ENCODE data around the gene HELZ2. TPM values are rescaled to one million over a fixed set of nuclear protein-coding genes. Genes with fewer than 3 reads are reported as not detected.
"Not testable (repeated sequence)": the region's sequence is repeated elsewhere in the genome, so short reads cannot be mapped to it uniquely, and the experiment has no call there.

Gene HELZ2, protein sequence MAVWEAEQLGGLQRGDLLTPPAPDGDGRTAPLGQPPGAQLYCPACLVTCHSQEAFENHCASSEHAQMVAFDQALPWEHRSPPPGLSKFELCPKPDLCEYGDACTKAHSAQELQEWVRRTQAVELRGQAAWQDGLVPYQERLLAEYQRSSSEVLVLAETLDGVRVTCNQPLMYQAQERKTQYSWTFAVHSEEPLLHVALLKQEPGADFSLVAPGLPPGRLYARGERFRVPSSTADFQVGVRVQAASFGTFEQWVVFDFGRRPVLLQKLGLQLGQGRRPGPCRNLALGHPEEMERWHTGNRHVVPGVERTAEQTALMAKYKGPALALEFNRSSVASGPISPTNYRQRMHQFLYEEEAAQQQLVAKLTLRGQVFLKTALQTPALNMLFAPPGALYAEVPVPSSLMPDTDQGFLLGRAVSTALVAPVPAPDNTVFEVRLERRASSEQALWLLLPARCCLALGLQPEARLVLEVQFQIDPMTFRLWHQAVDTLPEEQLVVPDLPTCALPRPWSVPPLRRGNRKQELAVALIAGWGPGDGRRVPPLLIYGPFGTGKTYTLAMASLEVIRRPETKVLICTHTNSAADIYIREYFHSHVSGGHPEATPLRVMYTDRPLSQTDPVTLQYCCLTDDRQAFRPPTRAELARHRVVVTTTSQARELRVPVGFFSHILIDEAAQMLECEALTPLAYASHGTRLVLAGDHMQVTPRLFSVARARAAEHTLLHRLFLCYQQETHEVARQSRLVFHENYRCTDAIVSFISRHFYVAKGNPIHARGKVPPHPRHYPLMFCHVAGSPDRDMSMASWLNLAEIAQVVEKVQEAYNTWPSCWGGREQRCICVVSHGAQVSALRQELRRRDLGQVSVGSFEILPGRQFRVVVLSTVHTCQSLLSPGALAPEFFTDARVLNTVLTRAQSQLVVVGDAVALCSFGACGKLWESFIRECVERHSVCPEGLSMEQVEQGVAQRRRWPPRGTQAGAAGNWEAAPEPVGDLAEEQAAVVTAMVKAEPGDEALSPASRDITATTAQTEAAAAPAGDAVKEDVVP (N-terminal part only)
- polyA plus RNA-seq (ENCODE audit: low read depth in 6 of 6): 10 to 100 TPM in 3 of 6 donors, 1 to 10 TPM in 3; 2.5 to 11.6 (median 9.3) TPM

DNA sequence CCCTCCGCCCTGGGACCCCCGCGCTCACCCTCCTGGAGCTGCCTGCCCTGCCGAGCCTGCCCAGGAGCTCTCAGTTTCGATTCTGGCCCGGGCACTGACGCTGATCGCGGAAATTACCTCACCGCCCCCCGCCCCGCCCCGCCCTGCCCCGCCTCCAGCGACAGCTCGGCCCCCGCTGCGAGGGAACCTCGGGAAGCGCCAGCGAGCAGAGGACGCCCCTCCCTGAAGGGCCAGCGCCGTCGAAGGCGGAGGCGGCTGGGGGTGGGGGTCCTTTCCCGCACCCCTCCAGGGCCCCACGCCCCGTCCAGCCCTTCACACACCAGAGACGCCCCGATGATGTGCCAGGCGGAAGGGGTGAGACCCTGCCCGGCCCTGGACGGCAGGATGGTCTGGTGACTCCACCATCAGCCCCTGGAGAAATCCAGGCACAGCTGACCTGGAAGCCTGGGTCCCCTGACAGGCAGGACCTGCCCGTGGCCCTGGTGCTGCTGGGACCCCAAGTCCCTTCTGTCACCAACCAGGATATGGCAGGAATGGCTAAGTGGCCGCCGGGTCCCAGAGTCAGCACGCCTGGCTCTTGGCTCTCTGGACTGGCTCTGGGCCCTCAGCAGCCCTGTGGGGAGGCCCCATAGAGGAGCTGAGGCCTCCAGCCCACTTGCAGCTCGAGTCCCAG lies at the start of gene HELZ2:
Gene HELZ2, minus strand, starts transcription at position 84 of the 673 bp plus-strand sequence. CDS start 1,854 bp downstream, outside the sequence.
- peak within 1 kb of the TSS in 5 of 6 donors; percentile 80 to 96 (median 90) for H3K27ac Mint-ChIP-seq
- H3K36me3 Mint-ChIP-seq: no peaks in the 10 kb centered on the region
- H3K9me3 Mint-ChIP-seq: no peaks in the 10 kb centered on the region
- no peaks in the 10 kb centered on the region for H3K27me3 Mint-ChIP-seq
- H3K4me1 Mint-ChIP-seq: peaks cover 10 to 15% (median 13%) of the 10 kb centered on the region in 3 donors
- peak within 1 kb of the TSS; percentile 74 to 93 (median 87) for H3K4me3 Mint-ChIP-seq
- DNase-seq (peak; percentile 63), ATAC-seq (ENCODE audit: low read depth in 2 of 2) (peak; percentile 94 to 95)

DNA sequence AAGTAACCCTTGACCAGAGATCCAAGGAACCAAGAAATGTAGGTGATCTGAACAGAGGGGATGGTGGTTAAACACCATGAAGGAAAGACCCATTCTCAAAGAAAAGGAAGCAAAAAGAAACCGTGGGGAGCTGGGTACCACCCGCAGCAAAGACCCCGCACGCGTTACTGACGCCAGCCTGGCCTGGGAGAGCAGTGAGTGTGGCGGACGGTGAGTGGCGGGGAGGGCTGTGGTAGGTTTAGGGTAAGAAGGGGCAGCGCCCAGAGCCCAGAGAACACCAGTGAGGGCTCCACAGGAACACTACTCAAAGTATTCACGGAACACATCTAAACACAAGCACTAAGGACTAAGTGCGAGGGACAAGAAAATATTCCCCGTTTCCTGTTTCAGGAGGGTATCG lies 48.7 kb upstream of the HELZ2 start:
- no peak for DNase-seq
- no peak for ATAC-seq (ENCODE audit: low read depth in 2 of 2)
- peak overlapping the region in 1 of 8 donors; percentile 75 for H3K4me3 Mint-ChIP-seq
- peaks cover 13 to 34% (median 30%) of the 10 kb centered on the region in 3 donors for H3K4me1 Mint-ChIP-seq
- no peaks in the 10 kb centered on the region for H3K9me3 Mint-ChIP-seq
- H3K36me3 Mint-ChIP-seq: no peaks in the 10 kb centered on the region
- peak overlapping the region in 5 of 6 donors; percentile 71 to 91 (median 86) for H3K27ac Mint-ChIP-seq
- H3K27me3 Mint-ChIP-seq: no peaks in the 10 kb centered on the region

DNA sequence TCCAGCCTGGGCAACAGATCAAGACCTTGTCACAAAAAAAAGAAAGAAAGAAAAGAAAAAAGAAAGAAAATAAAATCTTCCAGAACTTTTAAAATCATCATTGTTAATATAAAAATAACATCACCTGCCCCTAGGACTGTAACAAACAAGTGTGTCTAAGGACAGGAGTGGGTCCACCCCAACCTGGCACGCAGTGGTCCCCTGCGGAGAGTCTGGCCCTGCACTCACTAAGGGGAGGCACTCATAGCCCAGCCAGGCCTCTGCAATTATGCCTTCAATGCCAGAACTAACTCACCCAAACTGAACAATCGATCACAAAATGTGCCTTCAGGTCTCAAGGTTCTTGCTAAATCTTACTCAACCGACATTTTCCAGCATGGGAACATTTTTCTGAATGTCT lies 48.1 kb upstream of the HELZ2 start:
- peak overlapping the region in 4 of 6 donors; percentile 5 to 71 (median 46) for H3K27ac Mint-ChIP-seq

DNA sequence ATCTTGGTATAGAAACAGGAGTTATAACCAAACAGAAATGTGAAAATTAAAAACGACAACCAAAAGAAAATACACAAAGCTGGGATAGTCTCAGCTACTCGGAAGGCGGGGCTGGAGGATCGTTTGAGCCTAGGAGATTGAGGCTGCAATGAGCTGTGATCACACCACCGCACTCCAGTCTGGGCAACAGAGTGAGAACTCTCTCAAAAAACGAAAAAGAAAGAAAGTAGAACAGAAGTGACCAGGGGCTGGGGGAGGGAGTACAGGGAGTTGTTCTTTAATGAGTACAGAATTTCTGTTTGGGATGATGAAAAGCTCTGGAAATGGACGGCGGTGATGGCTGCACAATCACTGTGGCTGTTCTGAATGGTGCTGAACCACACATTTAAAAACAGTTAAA lies 47.0 kb upstream of the HELZ2 start:
- H3K27me3 Mint-ChIP-seq: no peaks in the 10 kb centered on the region
- H3K27ac Mint-ChIP-seq: peak overlapping the region in 1 of 6 donors; percentile 63
- H3K4me3 Mint-ChIP-seq: peak overlapping the region in 1 of 8 donors; percentile 30
- no peak for DNase-seq
- no peak for ATAC-seq (ENCODE audit: low read depth in 2 of 2)
- peaks cover 18 to 39% (median 35%) of the 10 kb centered on the region in 3 donors for H3K4me1 Mint-ChIP-seq
- H3K36me3 Mint-ChIP-seq: no peaks in the 10 kb centered on the region
- no peaks in the 10 kb centered on the region for H3K9me3 Mint-ChIP-seq

More for the DNA sequence above, 48.1 kb upstream of the HELZ2 start:
- no peaks in the 10 kb centered on the region for H3K27me3 Mint-ChIP-seq
- peaks cover 13 to 36% (median 32%) of the 10 kb centered on the region in 3 donors for H3K4me1 Mint-ChIP-seq
- H3K4me3 Mint-ChIP-seq: peak overlapping the region in 1 of 8 donors; percentile 75
- H3K36me3 Mint-ChIP-seq: no peaks in the 10 kb centered on the region
- ATAC-seq (ENCODE audit: low read depth in 2 of 2) (no peak), DNase-seq (no peak)
- H3K9me3 Mint-ChIP-seq: no peaks in the 10 kb centered on the region

DNA sequence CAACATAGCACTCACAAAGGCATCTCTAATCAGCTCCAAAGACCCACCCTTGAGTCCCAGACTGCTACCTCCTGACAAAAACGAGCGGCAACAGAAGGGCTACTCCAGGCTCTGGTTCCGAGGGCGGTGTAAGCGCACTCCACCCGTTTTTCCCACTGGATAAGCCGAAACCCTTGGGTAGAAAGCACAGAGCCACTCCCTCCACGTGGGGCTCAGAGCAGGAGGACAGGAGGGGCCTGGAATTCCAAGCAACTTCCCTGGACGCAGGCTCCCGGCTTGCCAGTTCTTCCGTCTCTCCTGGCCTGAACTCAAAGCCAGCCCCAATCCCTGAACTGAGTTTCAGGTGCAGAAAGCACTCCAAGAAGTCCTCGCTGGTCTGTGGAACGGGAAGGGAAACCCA lies 45.5 kb upstream of the HELZ2 start:
- peaks cover 23 to 27% (median 25%) of the 10 kb centered on the region in 3 donors for H3K4me1 Mint-ChIP-seq
- ATAC-seq (ENCODE audit: low read depth in 2 of 2): no peak
- no peaks in the 10 kb centered on the region for H3K27me3 Mint-ChIP-seq
- H3K36me3 Mint-ChIP-seq: peaks cover 6% of the 10 kb centered on the region in 2 donors
- peak overlapping the region in 1 of 8 donors; percentile 41 for H3K4me3 Mint-ChIP-seq
- H3K27ac Mint-ChIP-seq: no peak overlapping the region
- peaks cover 0 to 2% (median 0%) of the 10 kb centered on the region in 7 donors for H3K9me3 Mint-ChIP-seq
- no peak for DNase-seq

DNA sequence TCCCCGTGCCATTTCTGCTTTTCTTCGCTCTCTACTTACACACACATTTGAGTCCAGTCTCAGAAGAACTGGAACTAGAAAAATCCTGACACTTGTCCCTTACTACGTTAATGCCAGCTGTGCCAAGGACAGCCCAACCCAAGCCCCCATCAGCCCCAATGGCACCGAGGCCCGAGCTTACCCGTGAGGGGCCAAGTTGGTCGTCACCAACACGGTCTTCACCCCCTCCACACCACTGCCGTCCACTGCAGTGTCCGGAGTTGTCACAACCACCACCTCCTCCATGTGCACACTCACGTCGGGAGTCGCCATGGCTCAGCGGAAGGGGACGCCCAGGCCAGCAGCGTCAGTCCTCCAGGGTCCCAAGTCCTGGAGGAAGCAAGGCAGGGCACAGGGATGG lies 45.0 kb upstream of the HELZ2 start:
- Mint-ChIP-seq H3K36me3 (peaks cover 6 to 7% of the 10 kb centered on the region in 2 donors), H3K27ac (peak overlapping the region in 1 of 6 donors; percentile 44), H3K27me3 (no peaks in the 10 kb centered on the region), H3K4me1 (peaks cover 23 to 29% (median 23%) of the 10 kb centered on the region in 3 donors), H3K4me3 (peak overlapping the region in 1 of 8 donors; percentile 41), H3K9me3 (peaks cover 0 to 2% (median 0%) of the 10 kb centered on the region in 7 donors)
- ATAC-seq (ENCODE audit: low read depth in 2 of 2): no peak
- DNase-seq: no peak

DNA sequence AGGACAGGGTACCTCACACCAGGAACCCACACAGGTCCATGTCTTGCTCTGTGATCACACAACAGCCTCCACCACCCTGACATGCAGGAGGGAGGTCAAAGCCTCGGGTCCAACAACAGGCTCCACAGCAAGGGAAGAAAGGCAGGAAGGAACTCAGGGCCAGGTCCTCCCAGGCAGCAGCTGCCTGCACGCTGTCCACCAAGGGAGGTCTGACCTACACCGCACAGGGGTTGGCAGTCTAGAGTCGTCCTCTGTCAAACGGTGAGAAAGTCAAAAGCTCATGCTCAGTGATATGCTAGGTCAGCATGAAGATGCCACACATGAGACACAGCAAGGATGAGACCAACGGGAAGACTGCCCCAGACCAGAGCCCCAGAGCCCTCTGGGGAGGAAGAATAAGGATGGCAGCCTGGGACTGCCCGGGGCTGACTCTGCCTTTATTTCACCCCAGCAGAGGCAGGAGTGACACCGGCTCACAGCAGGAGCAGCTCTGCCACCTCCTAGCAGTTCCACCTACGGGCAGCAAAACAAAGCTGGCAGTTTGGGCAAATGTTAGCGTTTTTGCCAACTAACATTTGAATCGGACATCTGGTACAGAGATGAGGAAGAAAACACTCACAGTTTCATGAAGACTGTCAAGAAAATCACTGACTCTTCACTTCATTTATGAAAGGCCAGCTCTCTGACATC lies 44.4 kb upstream of the HELZ2 start:
- no peak overlapping the region for H3K27ac Mint-ChIP-seq

DNA sequence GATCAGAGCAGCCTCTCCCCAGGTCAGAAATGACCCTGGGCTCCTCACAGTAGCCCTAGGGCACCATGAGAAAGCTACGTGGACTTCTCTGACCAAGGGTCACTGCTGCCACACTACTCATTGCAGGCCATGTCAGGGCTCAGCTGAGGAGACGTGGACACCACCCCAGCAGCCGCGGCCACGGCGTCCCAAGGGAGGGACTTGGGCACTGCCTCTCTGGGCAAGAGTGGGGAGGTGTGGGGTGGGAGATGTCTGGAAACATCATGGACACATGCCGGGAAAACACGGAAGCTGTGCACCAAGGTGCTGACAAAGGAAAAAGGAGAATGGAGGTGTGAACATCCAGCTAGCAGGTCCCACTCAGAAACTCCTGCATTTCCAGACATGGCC lies 43.8 kb upstream of the HELZ2 start:
- Mint-ChIP-seq H3K4me1 (peaks cover 27 to 34% (median 30%) of the 10 kb centered on the region in 3 donors), H3K9me3 (peaks cover 0 to 2% (median 0%) of the 10 kb centered on the region in 7 donors)
- ATAC-seq (ENCODE audit: low read depth in 2 of 2): no peak

More for the DNA sequence above, 44.4 kb upstream of the HELZ2 start:
- Mint-ChIP-seq H3K9me3 (peaks cover 0 to 2% (median 0%) of the 10 kb centered on the region in 7 donors), H3K36me3 (peaks cover 6 to 7% of the 10 kb centered on the region in 2 donors), H3K4me1 (peaks cover 27 to 35% (median 27%) of the 10 kb centered on the region in 3 donors), H3K4me3 (no peak overlapping the region), H3K27me3 (no peaks in the 10 kb centered on the region)
- ATAC-seq (ENCODE audit: low read depth in 2 of 2): no peak
- no peak for DNase-seq

DNA sequence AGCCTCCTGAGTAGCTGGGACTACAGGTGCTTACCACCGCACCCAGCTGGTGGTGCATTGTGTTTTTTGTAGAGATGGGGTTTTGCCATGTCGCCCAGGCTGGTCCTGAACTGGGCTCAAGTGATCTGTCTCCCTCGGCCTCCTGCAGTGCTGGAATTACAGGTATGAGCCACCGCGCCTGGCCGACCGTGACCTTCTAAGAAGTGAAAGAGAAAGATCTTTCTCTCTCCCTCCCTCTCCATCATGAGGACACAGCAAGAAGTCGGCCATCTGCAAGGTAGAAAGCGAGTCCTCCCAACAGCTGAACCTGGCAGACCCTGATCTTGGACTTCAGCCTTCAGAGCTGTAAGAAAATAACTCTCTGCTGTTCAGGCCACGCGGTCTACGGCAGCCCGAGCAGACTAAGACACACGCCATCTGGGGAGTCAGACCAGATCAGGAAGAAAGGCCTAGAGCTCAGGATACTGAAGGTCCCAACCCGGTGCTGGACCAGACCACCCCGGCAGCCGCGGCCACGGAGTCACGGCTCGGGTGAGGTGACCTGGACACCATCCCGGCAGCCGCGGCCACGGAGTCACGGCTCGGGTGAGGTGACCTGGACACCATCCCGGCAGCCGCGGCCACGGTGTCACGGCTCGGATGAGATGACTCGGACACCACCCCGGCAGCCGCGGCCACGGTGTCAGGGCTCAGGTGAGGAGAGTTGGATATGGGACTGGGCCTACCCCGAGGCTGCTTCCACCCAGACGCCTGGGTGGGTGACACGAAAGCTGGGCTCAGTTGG lies 43.2 kb upstream of the HELZ2 start:
- DNase-seq (no peak), ATAC-seq (ENCODE audit: low read depth in 2 of 2) (peak in 1 of 2 donors; percentile 23)
- no peaks in the 10 kb centered on the region for H3K27me3 Mint-ChIP-seq
- H3K4me3 Mint-ChIP-seq: no peak overlapping the region
- peaks cover 6 to 7% of the 10 kb centered on the region in 2 donors for H3K36me3 Mint-ChIP-seq
- H3K27ac Mint-ChIP-seq: peak overlapping the region in 2 of 6 donors; percentile 45 to 62
- H3K4me1 Mint-ChIP-seq: peaks cover 21 to 29% (median 24%) of the 10 kb centered on the region in 3 donors
- H3K9me3 Mint-ChIP-seq: peaks cover 0 to 2% (median 0%) of the 10 kb centered on the region in 7 donors

More for the DNA sequence above, 43.8 kb upstream of the HELZ2 start:
- Mint-ChIP-seq H3K27ac (no peak overlapping the region), H3K27me3 (no peaks in the 10 kb centered on the region), H3K4me3 (no peak overlapping the region), H3K36me3 (peaks cover 6 to 7% of the 10 kb centered on the region in 2 donors)
- DNase-seq: no peak

DNA sequence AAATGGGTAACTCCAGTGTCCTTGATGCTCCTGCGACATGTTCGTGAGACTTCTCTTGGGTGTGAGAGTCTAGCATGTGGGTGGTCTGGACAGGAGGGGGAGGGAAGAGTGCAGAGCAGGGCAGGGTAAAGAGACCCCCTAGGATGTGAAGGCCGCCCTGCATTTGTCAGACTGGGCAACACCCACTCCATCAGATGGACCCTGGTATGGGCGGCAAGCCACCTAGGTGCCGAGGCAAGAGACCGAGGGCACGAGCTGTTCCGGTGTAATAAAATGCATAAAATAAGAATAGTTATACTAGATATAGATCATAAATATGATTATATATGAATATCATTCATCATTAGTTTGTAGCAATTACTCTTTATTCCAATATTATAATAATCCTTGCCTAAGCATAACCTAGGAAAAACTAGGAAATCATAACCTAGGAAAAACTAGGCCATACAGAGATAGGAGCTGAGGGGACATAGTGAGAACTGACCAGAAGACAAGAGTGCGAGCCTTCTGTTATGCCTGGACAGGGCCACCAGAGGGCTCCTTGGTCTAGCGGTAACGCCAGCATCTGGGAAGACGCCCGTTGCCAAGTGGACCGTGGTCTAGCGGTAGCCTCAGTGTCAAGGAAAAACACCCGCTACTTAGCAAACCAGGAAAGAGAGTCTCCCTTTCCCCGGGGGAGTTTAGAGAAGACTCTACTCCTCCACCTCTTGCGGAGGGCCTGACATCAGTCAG lies 40.0 kb upstream of the HELZ2 start:
- H3K27ac Mint-ChIP-seq: peak overlapping the region in 3 of 6 donors; percentile 51 to 75 (median 63)
- not testable (repeated sequence) for H3K4me3 Mint-ChIP-seq; ATAC-seq (ENCODE audit: low read depth in 2 of 2); H3K36me3 Mint-ChIP-seq; H3K9me3 Mint-ChIP-seq; DNase-seq; H3K27me3 Mint-ChIP-seq
- peaks cover 14 to 20% (median 15%) of the 10 kb centered on the region in 3 donors for H3K4me1 Mint-ChIP-seq

Data from naive B cell (primary cell).